ENCODE measurements around the gene KMO.

Gene KMO

GRCh38 chr1:241637604-241638003 is 105.4 kb downstream of the KMO start:
- no peak for TF ChIP-seq EZH2 (IDR thresholded peaks at IDR 0.05; ENCODE audit: borderline replicate concordance, low read depth, low read length, severe bottlenecking)
- no peak for TF ChIP-seq CTCF (IDR thresholded peaks at IDR 0.05; ENCODE audit: borderline replicate concordance, extremely low read depth, low read length, poor library complexity, severe bottlenecking)
- Histone ChIP-seq H3K9me3 (ENCODE audit: insufficient read depth, low read length, severe bottlenecking) (no peaks in the 10 kb centered on the region), H3K27me3 (ENCODE audit: insufficient read depth, low read length, poor library complexity) (no peaks in the 10 kb centered on the region), H3K27ac (ENCODE audit: low read length) (no peak overlapping the region; the same call in 1 of the 2 replicates), H3K36me3 (ENCODE audit: insufficient read depth, low read length) (peaks cover 41% of the 10 kb centered on the region), H2AFZ (ENCODE audit: low read depth, low read length) (no peak overlapping the region), H3K4me2 (ENCODE audit: insufficient read depth, low read length) (peak overlapping the region; percentile 94), H3K4me1 (ENCODE audit: insufficient read depth, low read length) (peaks cover 44% of the 10 kb centered on the region), H4K20me1 (ENCODE audit: insufficient read depth, low read length) (peaks cover 3% of the 10 kb centered on the region; the same call in 1 of the 2 replicates), H3K9ac (ENCODE audit: low read depth, low read length) (no peak overlapping the region), H3K79me2 (ENCODE audit: insufficient read depth, low read length) (peaks cover 60% of the 10 kb centered on the region), H3K4me3 (ENCODE audit: low read depth in 1 of 2, low read length in 2 of 2) (peak overlapping the region in 1 of 2 experiments; percentile 100; a peak in 2 of 4 replicates)
- ATAC-seq (ENCODE audit: insufficient read depth, low read depth) = no peak
- no peak for DNase-seq

GRCh38 chr1:241638099-241638682 is 106.0 kb downstream of the KMO start:
- H3K27ac ChIP-seq (ENCODE audit: low read length) = peak overlapping the region; percentile 39
- no peaks in the 10 kb centered on the region for H3K27me3 ChIP-seq (ENCODE audit: insufficient read depth, low read length, poor library complexity)
- peaks cover 3% of the 10 kb centered on the region; the same call in 1 of the 2 replicates for H4K20me1 ChIP-seq (ENCODE audit: insufficient read depth, low read length)
- no peak for ATAC-seq (ENCODE audit: insufficient read depth, low read depth)
- H3K4me1 ChIP-seq (ENCODE audit: insufficient read depth, low read length) = peaks cover 44% of the 10 kb centered on the region
- H3K4me3 ChIP-seq (ENCODE audit: low read depth in 1 of 2, low read length in 2 of 2) = peak overlapping the region; percentile 12 to 100; a peak in 3 of 4 replicates
- peak overlapping the region; percentile 30; the same call in 1 of the 2 replicates for H2AFZ ChIP-seq (ENCODE audit: low read depth, low read length)
- no peak for DNase-seq
- TF ChIP-seq CTCF (IDR thresholded peaks at IDR 0.05; ENCODE audit: borderline replicate concordance, extremely low read depth, low read length, poor library complexity, severe bottlenecking) (no peak), EZH2 (IDR thresholded peaks at IDR 0.05; ENCODE audit: borderline replicate concordance, low read depth, low read length, severe bottlenecking) (no peak)
- H3K9me3 ChIP-seq (ENCODE audit: insufficient read depth, low read length, severe bottlenecking) = no peaks in the 10 kb centered on the region
- peak overlapping the region; percentile 94 for H3K4me2 ChIP-seq (ENCODE audit: insufficient read depth, low read length)
- peaks cover 40% of the 10 kb centered on the region for H3K36me3 ChIP-seq (ENCODE audit: insufficient read depth, low read length)
- peaks cover 60% of the 10 kb centered on the region for H3K79me2 ChIP-seq (ENCODE audit: insufficient read depth, low read length)
- peak overlapping the region; percentile 95 for H3K9ac ChIP-seq (ENCODE audit: low read depth, low read length)

- peaks cover 51% of the 10 kb centered on the region for H3K79me2 ChIP-seq (ENCODE audit: insufficient read depth, low read length)
- DNase-seq = no peak
These were observed 106.9 kb downstream of the KMO start for GRCh38 chr1:241638909-241639622.

More at GRCh38 chr1:241638909-241639622, 106.9 kb downstream of the KMO start:
- peak overlapping the region; percentile 93 to 100 for H3K4me3 ChIP-seq (ENCODE audit: low read depth in 1 of 2, low read length in 2 of 2)
- H3K4me2 ChIP-seq (ENCODE audit: insufficient read depth, low read length) = peak overlapping the region; percentile 94
- H3K9ac ChIP-seq (ENCODE audit: low read depth, low read length) = peak overlapping the region; percentile 95
- H2AFZ ChIP-seq (ENCODE audit: low read depth, low read length) = peak overlapping the region; percentile 99
- TF ChIP-seq EZH2 (IDR thresholded peaks at IDR 0.05; ENCODE audit: borderline replicate concordance, low read depth, low read length, severe bottlenecking) (no peak), CTCF (IDR thresholded peaks at IDR 0.05; ENCODE audit: borderline replicate concordance, extremely low read depth, low read length, poor library complexity, severe bottlenecking) (no peak)
- no peaks in the 10 kb centered on the region for H3K9me3 ChIP-seq (ENCODE audit: insufficient read depth, low read length, severe bottlenecking)
- H3K4me1 ChIP-seq (ENCODE audit: insufficient read depth, low read length) = peaks cover 44% of the 10 kb centered on the region
- no peak; the same call in 2 of the 3 replicates for ATAC-seq (ENCODE audit: insufficient read depth, low read depth)
- peak overlapping the region; percentile 93 for H3K27ac ChIP-seq (ENCODE audit: low read length)
- H3K27me3 ChIP-seq (ENCODE audit: insufficient read depth, low read length, poor library complexity) = no peaks in the 10 kb centered on the region
- H4K20me1 ChIP-seq (ENCODE audit: insufficient read depth, low read length) = peaks cover 3% of the 10 kb centered on the region; the same call in 1 of the 2 replicates
- peaks cover 31% of the 10 kb centered on the region for H3K36me3 ChIP-seq (ENCODE audit: insufficient read depth, low read length)

All from DND-41 (cell line).